Measurements from ENCODE around the gene SLC2A1.

DNA sequence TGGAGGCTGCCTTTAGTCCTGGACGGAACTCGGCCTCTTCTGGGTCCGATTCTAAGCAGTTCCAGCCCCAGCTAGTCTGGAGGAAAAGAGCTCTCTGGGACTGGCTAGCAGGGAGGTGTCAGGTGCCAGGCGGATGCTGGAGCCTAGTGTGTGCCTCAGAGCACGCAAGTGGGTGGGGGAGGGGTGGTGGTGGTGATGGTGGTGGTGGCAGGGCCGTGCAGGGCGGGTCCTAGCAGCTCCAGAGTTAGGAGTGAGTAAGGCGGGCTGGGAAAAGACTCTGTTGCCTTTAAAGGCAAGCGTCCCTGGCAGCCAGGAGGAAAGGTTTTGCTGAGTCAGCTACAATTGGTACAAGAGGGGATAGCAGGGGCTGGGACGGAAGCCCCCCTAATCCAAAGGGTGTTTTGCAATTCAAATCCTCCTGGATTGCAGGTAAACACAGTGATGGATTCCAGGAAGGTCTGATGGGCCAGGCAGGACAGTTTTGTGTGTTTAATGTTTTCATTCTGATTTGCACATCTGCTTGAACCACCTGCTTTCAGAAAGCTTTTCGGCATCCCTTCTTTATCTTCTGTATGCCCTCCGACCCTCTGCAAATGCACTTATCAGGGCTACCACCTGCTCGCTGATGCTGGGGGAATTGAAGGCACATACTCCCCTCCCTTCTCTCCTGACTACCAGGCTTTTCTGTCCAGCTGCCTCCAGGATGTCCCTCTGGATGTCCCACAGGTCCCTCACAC is 4.1 kb upstream of the SLC2A1 start:
- TF ChIP-seq, protein P1, sequence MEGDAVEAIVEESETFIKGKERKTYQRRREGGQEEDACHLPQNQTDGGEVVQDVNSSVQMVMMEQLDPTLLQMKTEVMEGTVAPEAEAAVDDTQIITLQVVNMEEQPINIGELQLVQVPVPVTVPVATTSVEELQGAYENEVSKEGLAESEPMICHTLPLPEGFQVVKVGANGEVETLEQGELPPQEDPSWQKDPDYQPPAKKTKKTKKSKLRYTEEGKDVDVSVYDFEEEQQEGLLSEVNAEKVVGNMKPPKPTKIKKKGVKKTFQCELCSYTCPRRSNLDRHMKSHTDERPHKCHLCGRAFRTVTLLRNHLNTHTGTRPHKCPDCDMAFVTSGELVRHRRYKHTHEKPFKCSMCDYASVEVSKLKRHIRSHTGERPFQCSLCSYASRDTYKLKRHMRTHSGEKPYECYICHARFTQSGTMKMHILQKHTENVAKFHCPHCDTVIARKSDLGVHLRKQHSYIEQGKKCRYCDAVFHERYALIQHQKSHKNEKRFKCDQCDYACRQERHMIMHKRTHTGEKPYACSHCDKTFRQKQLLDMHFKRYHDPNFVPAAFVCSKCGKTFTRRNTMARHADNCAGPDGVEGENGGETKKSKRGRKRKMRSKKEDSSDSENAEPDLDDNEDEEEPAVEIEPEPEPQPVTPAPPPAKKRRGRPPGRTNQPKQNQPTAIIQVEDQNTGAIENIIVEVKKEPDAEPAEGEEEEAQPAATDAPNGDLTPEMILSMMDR (tag by site-specific recombination; IDR thresholded peaks at IDR 0.05), result no peak
- TF ChIP-seq, protein P2, sequence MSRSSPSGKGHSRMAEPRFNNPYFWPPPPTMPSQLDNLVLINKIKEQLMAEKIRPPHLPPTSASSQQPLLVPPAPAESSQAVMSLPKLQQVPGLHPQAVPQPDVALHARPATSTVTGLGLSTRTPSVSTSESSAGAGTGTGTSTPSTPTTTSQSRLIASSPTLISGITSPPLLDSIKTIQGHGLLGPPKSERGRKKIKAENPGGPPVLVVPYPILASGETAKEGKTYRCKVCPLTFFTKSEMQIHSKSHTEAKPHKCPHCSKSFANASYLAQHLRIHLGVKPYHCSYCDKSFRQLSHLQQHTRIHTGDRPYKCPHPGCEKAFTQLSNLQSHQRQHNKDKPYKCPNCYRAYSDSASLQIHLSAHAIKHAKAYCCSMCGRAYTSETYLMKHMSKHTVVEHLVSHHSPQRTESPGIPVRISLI (tag by site-specific recombination; IDR thresholded peaks at IDR 0.05), result no peak
- no peak for TF ChIP-seq YY1 (tag by site-specific recombination; IDR thresholded peaks at IDR 0.05)
